ENCODE data around the gene KDM4B.
A peak's percentile ranks its signal among the peaks of the same experiment; 100 is the strongest.

KDM4B gene

GRCh38 chr19:4984438-4984990 lies 15.6 kb downstream of the KDM4B start:
- no peak for ATAC-seq
- no peak for DNase-seq

GRCh38 chr19:4985551-4985991 lies 16.7 kb downstream of the KDM4B start:
- DNase-seq = no peak

GRCh38 chr19:4986056-4986455 lies 17.1 kb downstream of the KDM4B start:
- ATAC-seq = peak; percentile 24

More at GRCh38 chr19:4985551-4985991, 16.7 kb downstream of the KDM4B start:
- ATAC-seq = no peak

GRCh38 chr19:4986471-4986891 lies 17.6 kb downstream of the KDM4B start:
- DNase-seq (no peak), ATAC-seq (no peak)

More at GRCh38 chr19:4986056-4986455, 17.1 kb downstream of the KDM4B start:
- no peak for DNase-seq

- DNase-seq = no peak
- no peak for ATAC-seq
Measured at GRCh38 chr19:4987256-4987655, 18.3 kb downstream of the KDM4B start.

GRCh38 chr19:4987692-4988370 lies 18.9 kb downstream of the KDM4B start:
- DNase-seq = no peak
- no peak for ATAC-seq

GRCh38 chr19:4988770-4989251 lies 19.9 kb downstream of the KDM4B start:
- ATAC-seq (no peak), DNase-seq (no peak)

GRCh38 chr19:4990306-4990705 lies 21.4 kb downstream of the KDM4B start:
- ATAC-seq (no peak), DNase-seq (no peak)

- no peak for DNase-seq
- no peak for ATAC-seq
Measured at GRCh38 chr19:4991538-4991937, 22.6 kb downstream of the KDM4B start.

GRCh38 chr19:4991996-4992698 lies 23.2 kb downstream of the KDM4B start:
- DNase-seq = no peak
- no peak for ATAC-seq

GRCh38 chr19:4993683-4994082 lies 24.8 kb downstream of the KDM4B start:
- no peak for ATAC-seq

GRCh38 chr19:4996701-4997100 lies 27.8 kb downstream of the KDM4B start:
- ATAC-seq (no peak), DNase-seq (no peak)

More at GRCh38 chr19:4993683-4994082, 24.8 kb downstream of the KDM4B start:
- no peak for DNase-seq

- DNase-seq (no peak), ATAC-seq (no peak)
Measured at GRCh38 chr19:4997297-4997696, 28.4 kb downstream of the KDM4B start.

GRCh38 chr19:5000120-5000611 lies 31.3 kb downstream of the KDM4B start:
- DNase-seq (no peak), ATAC-seq (no peak)

- no peak for ATAC-seq
- peak; percentile 53 for DNase-seq
Measured at GRCh38 chr19:5001615-5002014, 32.7 kb downstream of the KDM4B start.

- ATAC-seq (no peak), DNase-seq (no peak)
Measured at GRCh38 chr19:5002143-5002542, 33.2 kb downstream of the KDM4B start.

- ATAC-seq = no peak
- no peak for DNase-seq
Measured at GRCh38 chr19:5003781-5004180, 34.9 kb downstream of the KDM4B start.

GRCh38 chr19:5005096-5005495 lies 36.2 kb downstream of the KDM4B start:
- no peak for DNase-seq
- ATAC-seq = no peak

- DNase-seq (no peak), ATAC-seq (no peak)
Measured at GRCh38 chr19:5006201-5006600, 37.3 kb downstream of the KDM4B start.

- DNase-seq (no peak), ATAC-seq (no peak)
Measured at GRCh38 chr19:5006821-5007220, 37.9 kb downstream of the KDM4B start.

- no peak for ATAC-seq
- DNase-seq = no peak
Measured at GRCh38 chr19:5011476-5012238, 42.7 kb downstream of the KDM4B start.

All from stimulated activated naive CD8-positive, alpha-beta T cell treated with anti-CD3 and anti-CD28 coated beads, Interleukin-15, Interleukin-2, amounts not matched to agents 100 U/mL and 50 U/mL, for 24 hours (primary cell).